HPDE6-E6E7 (cell line): ENCODE data around the gene EID2B.

Experiments
- DNase-seq: peaks from one replicate; pipeline ENCODE4 v3.0.0; 2011; ENCODE audit warnings: missing footprints; ENCODE audit errors: extremely low spot score

Gene EID2B

GRCh38 chr19:39499932-39500331 is 32.7 kb downstream of the EID2B start:
- no peak for DNase-seq

DNA sequence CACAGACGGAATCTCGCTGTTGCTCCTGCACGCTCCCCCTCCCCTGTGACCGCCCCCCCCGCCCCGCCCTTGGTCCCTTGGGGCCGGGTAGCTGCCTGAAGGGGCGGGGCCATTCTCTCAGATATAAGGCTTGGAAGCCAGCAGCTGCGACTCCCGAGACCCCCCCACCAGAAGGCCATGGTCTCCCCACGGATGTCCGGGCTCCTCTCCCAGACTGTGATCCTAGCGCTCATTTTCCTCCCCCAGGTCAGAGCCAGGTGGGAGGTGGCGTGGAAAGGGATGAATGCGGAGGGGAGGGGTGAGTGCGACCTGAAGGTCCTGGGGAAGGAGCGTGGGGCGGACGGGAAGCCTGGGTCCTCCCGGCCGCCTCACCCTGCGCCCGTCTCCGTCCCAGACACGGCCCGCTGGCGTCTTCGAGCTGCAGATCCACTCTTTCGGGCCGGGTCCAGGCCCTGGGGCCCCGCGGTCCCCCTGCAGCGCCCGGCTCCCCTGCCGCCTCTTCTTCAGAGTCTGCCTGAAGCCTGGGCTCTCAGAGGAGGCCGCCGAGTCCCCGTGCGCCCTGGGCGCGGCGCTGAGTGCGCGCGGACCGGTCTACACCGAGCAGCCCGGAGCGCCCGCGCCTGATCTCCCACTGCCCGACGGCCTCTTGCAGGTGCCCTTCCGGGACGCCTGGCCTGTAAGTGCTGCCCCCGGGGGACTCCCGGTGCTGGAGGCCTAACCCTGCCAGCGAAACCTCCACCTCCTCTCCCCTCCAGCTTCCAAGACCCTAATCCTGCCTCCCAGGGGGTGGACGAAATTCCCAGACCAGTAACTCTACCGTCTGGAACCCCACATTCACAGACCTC is 33.6 kb downstream of the EID2B start, which contains the start of gene DLL3:
DLL3 (plus strand) TSS at position 150 of the 845 bp plus-strand sequence; CDS start at position 178, 28 bp downstream.
- DNase-seq: no peak

DNA sequence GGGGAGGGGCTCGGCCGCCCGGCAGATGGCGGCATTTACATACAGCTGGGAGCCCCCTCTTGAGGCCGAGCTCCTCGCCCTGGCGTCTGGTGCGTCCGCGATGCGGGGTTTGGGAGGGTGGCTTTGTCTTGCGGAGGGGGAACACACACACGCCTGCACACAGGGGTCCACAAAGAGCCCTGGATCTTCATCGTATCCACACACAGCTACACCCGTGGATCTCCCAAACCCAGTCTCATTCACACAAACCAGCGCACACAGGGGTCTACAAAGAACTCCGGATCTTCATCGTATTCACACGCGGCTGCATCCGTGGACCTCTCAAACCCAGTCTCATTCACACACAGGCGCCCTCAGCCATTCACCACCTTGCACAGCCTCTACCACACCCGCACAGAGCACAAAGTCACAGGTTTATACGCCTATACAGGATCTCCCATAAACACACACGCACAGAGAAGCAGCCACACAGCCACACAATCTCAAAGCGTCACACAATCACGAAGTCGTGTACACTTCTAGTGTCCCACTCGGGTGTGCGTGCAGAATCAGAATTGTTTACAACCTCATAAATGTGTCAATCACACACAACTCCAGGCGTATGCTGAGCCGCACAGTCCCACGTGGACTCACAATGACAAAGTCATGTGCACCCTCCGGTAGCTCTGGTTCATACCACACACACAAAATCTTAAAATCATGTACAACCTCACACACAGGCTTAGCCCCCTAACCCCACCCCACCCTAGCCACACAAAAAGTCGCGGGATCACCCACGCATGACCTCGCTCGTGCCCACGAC is 34.5 kb downstream of the EID2B start:
- no peak for DNase-seq

DNA sequence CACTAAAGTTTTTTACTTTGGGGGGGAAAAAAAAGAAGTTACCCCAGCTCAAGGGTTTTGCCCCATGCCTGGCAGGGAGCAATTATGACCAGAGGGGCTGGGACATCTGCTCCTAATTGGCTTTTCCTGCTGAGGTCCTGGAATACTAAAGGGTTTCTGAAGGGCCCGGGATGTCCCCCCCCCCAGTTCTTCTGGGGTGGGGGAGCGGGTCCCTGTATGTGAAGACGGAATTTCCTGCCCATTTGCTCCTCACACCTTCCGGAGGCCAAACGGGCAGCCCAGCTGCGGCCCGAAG is 35.0 kb downstream of the EID2B start:
- no peak for DNase-seq

DNA sequence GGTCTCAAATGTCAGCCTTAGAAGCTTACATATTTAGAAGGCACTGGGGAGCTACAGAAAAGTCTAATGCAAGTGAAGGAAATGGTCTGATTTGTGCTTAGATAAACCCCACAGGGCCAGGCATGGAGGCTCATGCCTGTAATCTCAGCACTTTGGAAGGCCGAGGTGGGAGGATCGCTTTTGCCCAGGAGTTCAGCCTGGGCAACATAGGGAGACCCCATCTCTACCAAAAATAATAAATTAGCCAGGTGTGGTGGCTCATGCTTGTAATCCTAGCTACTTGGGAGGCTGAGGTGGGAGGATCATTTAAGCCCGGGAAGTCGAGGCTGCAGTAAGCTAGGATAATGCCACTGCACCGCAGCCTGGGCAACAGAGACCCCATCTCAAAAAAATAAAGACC is 36.6 kb downstream of the EID2B start:
- DNase-seq: no peak

- DNase-seq: no peak
Measured at GRCh38 chr19:39494661-39495060, 38.0 kb downstream of the EID2B start.

DNA sequence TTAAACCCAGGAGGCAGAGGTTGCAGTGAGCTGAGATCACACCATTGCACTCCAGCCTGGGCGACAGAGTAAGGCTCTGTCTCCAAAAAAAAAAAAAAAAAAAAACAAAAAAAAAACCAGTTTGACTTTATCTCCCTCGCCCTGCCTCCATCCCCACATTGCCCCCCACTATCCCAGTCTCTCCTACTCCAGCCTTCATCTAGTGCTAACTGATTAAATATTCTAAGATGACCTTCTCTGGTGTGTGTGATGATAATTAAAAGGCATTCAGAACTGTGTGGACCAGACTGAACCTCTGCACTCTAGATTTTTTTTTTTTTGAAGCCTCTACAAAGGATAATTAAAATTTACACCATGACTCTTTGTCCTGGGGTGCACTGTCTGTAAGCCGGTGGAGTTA is 39.9 kb downstream of the EID2B start:
- DNase-seq: no peak

- no peak for DNase-seq
Measured at GRCh38 chr19:39492225-39492624, 40.4 kb downstream of the EID2B start.

DNA sequence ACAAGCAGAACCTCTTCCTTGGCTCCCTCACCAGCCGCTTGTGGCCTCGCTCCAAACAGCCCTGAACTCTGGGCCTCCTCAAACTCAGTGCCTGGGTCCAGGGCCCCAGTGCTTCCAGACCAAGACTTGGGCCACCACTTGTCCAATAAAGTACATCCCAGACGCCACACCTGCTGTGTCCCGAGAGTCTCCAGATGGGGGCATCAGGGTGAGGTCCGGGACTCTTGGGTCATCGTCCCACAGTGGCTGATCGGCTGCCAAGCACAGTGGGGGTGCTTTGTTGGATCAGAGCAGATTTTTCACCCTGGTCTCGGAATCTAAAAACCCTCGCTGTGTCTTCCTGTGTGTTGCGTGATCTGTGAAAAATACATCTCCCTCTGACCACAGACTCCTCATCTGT is 42.9 kb downstream of the EID2B start:
- no peak for DNase-seq

DNA sequence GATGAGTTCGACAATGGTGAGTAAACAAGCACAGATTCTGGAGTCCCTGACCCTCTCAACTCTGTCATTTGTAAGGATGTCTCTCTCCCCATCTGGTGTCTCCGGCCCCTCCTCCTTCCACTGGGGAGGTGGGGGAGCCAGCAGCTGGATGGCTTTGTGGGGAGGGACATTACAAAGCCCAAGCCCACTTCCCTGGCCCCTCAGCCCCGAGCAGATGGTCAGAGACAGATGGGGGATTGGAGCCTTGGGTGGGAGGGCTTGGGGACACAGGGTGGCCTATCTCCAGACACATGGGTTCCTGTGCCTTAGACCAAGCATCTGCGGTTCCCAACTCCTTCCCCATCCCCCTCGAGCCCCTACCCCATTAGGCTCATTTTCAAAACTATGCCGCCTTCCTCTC is 49.5 kb downstream of the EID2B start:
- DNase-seq: no peak

DNA sequence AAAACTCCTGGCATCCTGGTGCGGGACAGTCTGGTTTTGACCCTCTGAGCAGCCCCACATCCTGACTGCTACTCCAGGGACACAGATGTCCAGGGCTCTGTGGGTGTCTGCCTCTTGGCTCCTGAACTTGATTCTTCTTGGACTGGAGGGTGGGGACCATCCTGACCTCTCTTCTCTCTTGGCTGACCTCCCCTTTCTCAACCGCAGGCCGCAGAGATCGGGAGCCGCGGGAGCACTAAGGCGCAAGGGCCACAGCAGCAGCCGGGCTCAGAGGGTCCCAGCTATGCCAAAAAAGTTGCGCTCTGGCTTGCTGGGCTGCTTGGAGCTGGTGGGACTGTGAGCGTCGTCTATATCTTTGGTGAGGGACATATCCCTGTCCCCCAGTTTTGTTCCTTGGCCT is 51.0 kb downstream of the EID2B start:
- DNase-seq: no peak

DNA sequence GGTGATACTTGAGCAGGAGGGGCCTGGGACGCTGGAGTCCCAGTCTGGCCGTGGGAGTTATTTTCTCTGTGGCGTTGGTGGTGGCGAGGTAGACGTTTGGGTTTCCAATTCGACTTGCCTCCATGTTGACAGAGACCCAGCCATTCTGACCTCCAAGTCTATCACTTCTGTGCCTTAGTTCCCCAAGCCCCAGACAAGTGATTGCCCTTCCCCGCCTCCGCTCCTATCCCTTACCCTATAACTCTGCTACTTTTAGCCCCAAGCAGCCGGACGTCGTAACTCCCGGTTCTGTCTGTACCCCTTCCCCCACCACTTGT is 51.5 kb downstream of the EID2B start:
- DNase-seq: no peak
